Breast epithelium (tissue), 4 donors: ENCODE results near the gene MYO1H. TPM values are rescaled to one million over a fixed set of nuclear protein-coding genes. Genes with fewer than 3 reads are reported as not detected.

Experiments
- DNase-seq, 2 donors: peaks; one replicate each; pipeline ENCODE4 v3.0.0-alpha.2; 2019; ENCODE audit warnings: low spot score in 2 of 2
- H3K27ac ChIP-seq, 2 donors: fragments of 200-600 bp; sonication (generic) in 1 of 2; one replicate each; pipeline ENCODE4 v1.5.1; 2016 to 2019; ENCODE audit warnings: mild to moderate bottlenecking in 1 of 2
- H3K27me3 ChIP-seq, 2 donors: fragments of 200-600 bp; sonication (generic) in 1 of 2; one replicate each; pipeline versions ENCODE4 v1.5.1 to v1.6.0; 2017 to 2019; ENCODE audit warnings: control low read depth in 1 of 2, mild to moderate bottlenecking in 1 of 2
- H3K36me3 ChIP-seq: fragments of 200-600 bp; one replicate; pipeline ENCODE4 v1.5.1; 2019
- H3K4me1 ChIP-seq, 2 donors: fragments of 200-600 bp; sonication (generic); one replicate each; pipeline ENCODE4 v1.5.1; 2016 to 2019; ENCODE audit warnings: control low read depth in 1 of 2
- H3K4me3 ChIP-seq, 3 donors: fragments of 200-600 bp; sonication (generic); 1 replicate in 2 of 3; 2 replicates in 1 of 3; pipeline ENCODE4 v1.5.1; 2016 to 2019; ENCODE audit warnings: mild to moderate bottlenecking in 3 of 3, moderate library complexity in 2 of 3
- H3K9me3 ChIP-seq, 2 donors: fragments of 200-600 bp; sonication (generic) in 1 of 2; one replicate each; pipeline ENCODE4 v1.5.1; 2016 to 2019; ENCODE audit warnings: control low read depth in 1 of 2
- POLR2A ChIP-seq: fragments of 450-650 bp; IDR thresholded peaks from one replicate; pipeline ENCODE4 v1.6.1; 2016; ENCODE audit warnings: antibody characterized with exemption, mild to moderate bottlenecking, moderate library complexity
- POLR2AphosphoS5 ChIP-seq, 3 donors: sonication (generic); formaldehyde crosslinking; IDR thresholded peaks; one replicate each; pipeline ENCODE4 v1.6.1; 2017; ENCODE audit warnings: antibody characterized with exemption in 3 of 3
- intact Hi-C: fragments of 100-400 bp; cut with DNase I; formaldehyde crosslinking; loops from one replicate; pipeline ENCODE4 v1.15.1; 2023; ENCODE audit warnings: low total_unique reads
- total RNA-seq, 3 donors: library from RNA; depleted of rRNA; stranded (reverse); fragments of >200 nt; gene quantifications; one replicate each; pipeline ENCODE4 v1.1.0, GENCODE V29; 2016
- TF ChIP-seq, protein P1 (sequence below), 3 donors: fragments of 450-650 bp; IDR thresholded peaks; one replicate each; pipeline ENCODE4 v1.5.1; 2016 to 2017; ENCODE audit warnings: antibody characterized with exemption in 3 of 3, mild to moderate bottlenecking in 3 of 3, moderate library complexity in 3 of 3

Gene MYO1H
- total RNA-seq, 3 donors from 2014 or later: under 0.01 to 2.0 (median 0.16) TPM

DNA sequence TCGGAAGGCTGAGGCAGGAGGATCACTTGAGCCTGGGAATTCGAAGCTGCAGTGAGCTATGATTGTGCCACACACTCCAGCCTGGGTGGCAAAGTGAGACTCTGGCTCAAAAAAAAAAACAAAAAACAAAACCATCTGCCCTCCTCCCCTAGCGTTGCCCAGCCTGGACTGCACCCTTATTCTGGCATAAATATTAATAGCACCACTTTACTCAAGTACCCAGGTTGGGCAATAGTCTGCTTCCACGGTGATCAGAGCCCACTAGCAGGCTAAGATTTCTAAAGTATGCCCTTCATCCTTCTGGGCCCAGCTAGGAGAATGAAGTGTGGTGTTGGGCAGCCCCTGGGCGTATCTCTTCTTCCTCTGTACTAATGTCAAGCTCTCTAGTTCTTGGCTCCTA is 96.1 kb downstream of the MYO1H start:
- TF ChIP-seq POLR2AphosphoS5 (IDR thresholded peaks at IDR 0.05): no peak
- Histone ChIP-seq H3K9me3 (no peaks in the 10 kb centered on the region), H3K27ac (peak overlapping the region; percentile 17 to 67), H3K4me1 (peaks cover 0 to 2% of the 10 kb centered on the region in 2 donors), H3K27me3 (no peaks in the 10 kb centered on the region), H3K4me3 (no peak overlapping the region), H3K36me3 (no peaks in the 10 kb centered on the region)
- intact Hi-C loops: loop anchor here (2.0 kb wide), 1 partner anchor 69 kb away; no protein-coding TSS in a partner anchor
- DNase-seq: no peak

DNA sequence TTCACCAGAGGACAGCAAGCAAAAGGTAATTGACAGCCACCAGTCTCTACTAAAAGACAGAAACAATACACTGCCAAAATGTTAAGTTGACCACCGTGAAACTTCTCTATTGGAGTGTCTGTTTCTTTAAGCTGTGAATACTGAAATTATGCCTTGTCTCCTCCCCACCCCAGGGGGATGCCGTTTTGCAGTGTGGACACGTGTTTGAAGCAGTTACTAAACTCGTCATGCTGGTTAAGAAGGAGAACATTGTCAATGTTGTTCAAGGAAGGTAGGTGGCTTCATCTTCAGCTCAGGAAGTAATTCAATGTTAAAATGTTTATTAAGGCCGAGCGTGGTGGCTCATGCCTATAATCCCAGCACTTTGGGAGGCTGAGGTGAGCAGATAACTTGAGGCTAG is 96.6 kb downstream of the MYO1H start:
- Histone ChIP-seq H3K4me3 (no peak overlapping the region), H3K9me3 (no peaks in the 10 kb centered on the region), H3K36me3 (no peaks in the 10 kb centered on the region), H3K4me1 (peaks cover 0 to 2% of the 10 kb centered on the region in 2 donors), H3K27ac (peak overlapping the region; percentile 17 to 67), H3K27me3 (no peaks in the 10 kb centered on the region)
- no peak for DNase-seq
- intact Hi-C loops: no loop called here
- TF ChIP-seq POLR2A (no peak), POLR2AphosphoS5 (IDR thresholded peaks at IDR 0.05) (no peak)
- TF ChIP-seq, protein P1, sequence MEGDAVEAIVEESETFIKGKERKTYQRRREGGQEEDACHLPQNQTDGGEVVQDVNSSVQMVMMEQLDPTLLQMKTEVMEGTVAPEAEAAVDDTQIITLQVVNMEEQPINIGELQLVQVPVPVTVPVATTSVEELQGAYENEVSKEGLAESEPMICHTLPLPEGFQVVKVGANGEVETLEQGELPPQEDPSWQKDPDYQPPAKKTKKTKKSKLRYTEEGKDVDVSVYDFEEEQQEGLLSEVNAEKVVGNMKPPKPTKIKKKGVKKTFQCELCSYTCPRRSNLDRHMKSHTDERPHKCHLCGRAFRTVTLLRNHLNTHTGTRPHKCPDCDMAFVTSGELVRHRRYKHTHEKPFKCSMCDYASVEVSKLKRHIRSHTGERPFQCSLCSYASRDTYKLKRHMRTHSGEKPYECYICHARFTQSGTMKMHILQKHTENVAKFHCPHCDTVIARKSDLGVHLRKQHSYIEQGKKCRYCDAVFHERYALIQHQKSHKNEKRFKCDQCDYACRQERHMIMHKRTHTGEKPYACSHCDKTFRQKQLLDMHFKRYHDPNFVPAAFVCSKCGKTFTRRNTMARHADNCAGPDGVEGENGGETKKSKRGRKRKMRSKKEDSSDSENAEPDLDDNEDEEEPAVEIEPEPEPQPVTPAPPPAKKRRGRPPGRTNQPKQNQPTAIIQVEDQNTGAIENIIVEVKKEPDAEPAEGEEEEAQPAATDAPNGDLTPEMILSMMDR (IDR thresholded peaks at IDR 0.05): no peak

DNA sequence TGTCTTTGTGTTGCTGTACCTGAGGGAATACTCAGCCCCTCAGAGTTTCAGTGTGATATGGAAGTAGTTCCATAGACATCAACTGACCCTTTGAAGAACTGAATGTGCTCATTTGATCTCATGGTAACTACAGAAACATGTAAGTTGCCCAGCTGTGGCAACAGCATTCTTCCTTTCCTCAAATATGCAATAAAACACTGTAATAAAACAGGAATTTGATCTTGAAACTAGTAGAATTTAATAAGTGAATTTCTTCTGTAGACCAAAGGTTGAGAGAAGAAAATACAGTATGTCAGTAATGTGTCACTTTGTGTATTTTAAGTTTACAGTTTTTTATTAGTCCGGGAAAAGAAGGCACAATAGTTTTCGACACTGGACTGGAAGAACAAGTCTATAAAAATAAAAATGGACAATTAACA is 97.5 kb downstream of the MYO1H start:
- TF ChIP-seq, protein P1 (IDR thresholded peaks at IDR 0.05): no peak
- TF ChIP-seq POLR2A (no peak), POLR2AphosphoS5 (IDR thresholded peaks at IDR 0.05) (no peak)
- H3K9me3 ChIP-seq: no peaks in the 10 kb centered on the region
- no peak for DNase-seq
- H3K4me3 ChIP-seq: no peak overlapping the region
- peaks cover 0 to 2% of the 10 kb centered on the region in 2 donors for H3K4me1 ChIP-seq
- peak overlapping the region in 1 of 2 donors; percentile 67 for H3K27ac ChIP-seq
- intact Hi-C loops: no loop called here
- no peaks in the 10 kb centered on the region for H3K36me3 ChIP-seq
- H3K27me3 ChIP-seq: no peaks in the 10 kb centered on the region

DNA sequence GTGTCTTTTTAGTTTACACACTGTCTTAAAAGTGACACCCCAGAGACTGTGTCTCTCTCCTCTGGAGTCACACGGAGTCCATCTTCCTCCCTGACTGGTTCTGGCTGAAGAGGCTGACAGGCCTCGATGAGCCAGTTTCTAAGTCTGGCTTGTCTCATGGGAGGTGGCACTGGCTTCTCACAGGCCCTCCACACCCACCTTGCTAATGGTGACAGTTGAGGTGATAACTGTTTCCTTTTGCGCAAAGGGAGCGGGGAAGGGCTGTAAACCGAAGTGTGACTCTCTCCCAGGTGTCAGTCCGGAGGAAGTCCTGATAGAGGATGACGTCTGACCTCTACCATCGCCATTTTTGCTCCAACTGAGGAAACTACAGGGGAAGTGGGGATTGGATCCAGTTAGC is 99.2 kb downstream of the MYO1H start:
- H3K36me3 ChIP-seq: no peaks in the 10 kb centered on the region
- H3K4me3 ChIP-seq: no peak overlapping the region
- peak overlapping the region in 1 of 2 donors; percentile 6 for H3K27ac ChIP-seq
- TF ChIP-seq POLR2A (no peak), POLR2AphosphoS5 (IDR thresholded peaks at IDR 0.05) (no peak)
- TF ChIP-seq, protein P1 (IDR thresholded peaks at IDR 0.05): no peak
- no peaks in the 10 kb centered on the region for H3K9me3 ChIP-seq
- intact Hi-C loops: no loop called here
- no peaks in the 10 kb centered on the region for H3K4me1 ChIP-seq
- no peak for DNase-seq
- no peaks in the 10 kb centered on the region for H3K27me3 ChIP-seq

DNA sequence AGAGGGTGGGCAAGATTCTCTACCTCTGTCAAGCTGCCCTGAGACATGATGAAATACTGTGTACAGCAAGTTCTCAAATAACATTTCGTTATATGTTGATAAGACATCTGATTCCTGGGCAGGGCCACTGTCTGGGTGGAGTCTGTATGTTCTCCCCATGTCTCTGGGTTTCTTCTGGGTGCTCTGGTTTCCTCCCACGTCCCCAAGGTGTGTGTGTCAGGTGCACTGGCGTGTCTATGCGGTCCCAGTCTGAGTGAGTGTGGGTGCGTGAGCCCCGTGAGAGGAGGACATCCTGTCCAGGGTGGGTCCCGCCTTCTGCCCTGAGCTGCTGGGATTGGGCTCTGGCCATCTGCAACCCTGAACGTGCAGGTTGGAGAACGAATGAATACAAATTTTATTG is 99.8 kb downstream of the MYO1H start:
- H3K4me3 ChIP-seq: no peak overlapping the region
- H3K27ac ChIP-seq: no peak overlapping the region
- no peaks in the 10 kb centered on the region for H3K36me3 ChIP-seq
- H3K9me3 ChIP-seq: no peaks in the 10 kb centered on the region
- no peak for TF ChIP-seq POLR2A
- TF ChIP-seq POLR2AphosphoS5 (IDR thresholded peaks at IDR 0.05): no peak
- TF ChIP-seq, protein P1 (IDR thresholded peaks at IDR 0.05): no peak
- H3K4me1 ChIP-seq: no peaks in the 10 kb centered on the region
- H3K27me3 ChIP-seq: no peaks in the 10 kb centered on the region
- intact Hi-C loops: no loop called here
- DNase-seq: no peak

DNA sequence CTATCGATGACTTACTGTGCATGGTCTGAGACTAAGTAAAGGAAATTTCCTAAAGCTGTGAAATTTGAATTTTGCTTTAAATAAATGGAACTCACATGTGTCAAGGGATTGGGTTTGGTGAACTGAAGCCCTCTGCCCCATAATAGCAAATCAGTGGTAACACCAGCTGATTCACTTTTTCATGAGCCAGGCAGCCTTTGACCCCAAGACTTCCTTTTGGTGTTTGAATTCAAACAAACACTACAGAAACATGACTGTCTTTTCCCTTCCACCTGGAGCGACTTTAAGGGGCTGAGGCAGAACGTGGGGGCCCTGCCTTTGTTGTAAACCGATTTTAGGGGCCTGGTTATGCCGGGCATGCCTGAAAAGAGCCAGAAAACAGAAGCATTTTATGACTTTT is 100.6 kb downstream of the MYO1H start:
- TF ChIP-seq POLR2AphosphoS5 (IDR thresholded peaks at IDR 0.05): no peak
- TF ChIP-seq, protein P1 (IDR thresholded peaks at IDR 0.05): no peak
- Histone ChIP-seq H3K9me3 (no peaks in the 10 kb centered on the region), H3K36me3 (no peaks in the 10 kb centered on the region), H3K4me3 (no peak overlapping the region), H3K27me3 (no peaks in the 10 kb centered on the region), H3K27ac (no peak overlapping the region), H3K4me1 (no peaks in the 10 kb centered on the region)
- no peak for DNase-seq
- intact Hi-C loops: no loop called here
